HG03565 (cell line): ENCODE results near the gene HECA.
"Not testable (repeated sequence)": the region's sequence is repeated elsewhere in the genome, so short reads cannot be mapped to it uniquely, and the experiment has no call there.

Experiments
- ATAC-seq: cut with Tn5 transposase; IDR thresholded peaks from one replicate; pipeline ENCODE4 v1.9.1; 2021; ENCODE audit warnings: mild to moderate bottlenecking, moderate library complexity; ENCODE audit not compliant: unreplicated experiment

Gene HECA

GRCh38 chr6:139134817-139135577 is at the start of gene HECA:
HECA (plus strand) TSS chr6:139135080; CDS start chr6:139135397, 317 bp downstream.
- peak; percentile 81 for ATAC-seq

GRCh38 chr6:139091826-139092225 is 43.1 kb upstream of the HECA start:
- no peak for ATAC-seq

- peak; percentile 89 for ATAC-seq
These were observed 34.9 kb upstream of the HECA start for GRCh38 chr6:139099984-139100383.

GRCh38 chr6:139107051-139107450 is 27.8 kb upstream of the HECA start:
- no peak for ATAC-seq

- no peak for ATAC-seq
These were observed 26.5 kb upstream of the HECA start for GRCh38 chr6:139108378-139108777.

GRCh38 chr6:139109558-139109957 is 25.3 kb upstream of the HECA start:
- no peak for ATAC-seq

- ATAC-seq = no peak
These were observed 22.7 kb upstream of the HECA start for GRCh38 chr6:139112146-139112545.

GRCh38 chr6:139112561-139112960 is 22.3 kb upstream of the HECA start:
- no peak for ATAC-seq

- no peak for ATAC-seq
These were observed 20.1 kb upstream of the HECA start for GRCh38 chr6:139114746-139115145.

- ATAC-seq = no peak
These were observed 18.7 kb upstream of the HECA start for GRCh38 chr6:139115989-139116758.

- no peak for ATAC-seq
These were observed 17.1 kb upstream of the HECA start for GRCh38 chr6:139117734-139118133.

- ATAC-seq = no peak
These were observed 15.3 kb upstream of the HECA start for GRCh38 chr6:139119552-139119951.

GRCh38 chr6:139122823-139123222 is 12.1 kb upstream of the HECA start:
- not testable (repeated sequence) for ATAC-seq

GRCh38 chr6:139124887-139125672 is 9.8 kb upstream of the HECA start:
- peak; percentile 100 for ATAC-seq

- no peak for ATAC-seq
These were observed 8.6 kb upstream of the HECA start for GRCh38 chr6:139126255-139126654.

- ATAC-seq = no peak
These were observed 7.9 kb upstream of the HECA start for GRCh38 chr6:139126931-139127330.

GRCh38 chr6:139129284-139129683 is 5.6 kb upstream of the HECA start:
- no peak for ATAC-seq

- no peak for ATAC-seq
These were observed 3.1 kb upstream of the HECA start for GRCh38 chr6:139131736-139132280.

GRCh38 chr6:139133262-139134063 is 1.4 kb upstream of the HECA start:
- ATAC-seq = no peak

GRCh38 chr6:139134064-139134395 is 850 bp upstream of the HECA start:
- ATAC-seq = no peak
